Stimulated activated CD8-positive, alpha-beta memory T cell treated with anti-CD3 and anti-CD28 coated beads, Interleukin-15, amount 100 ng/mL, for 48 hours (primary cell): ENCODE measurements around the gene CLIP2.
"Not testable (repeated sequence)": the region's sequence is repeated elsewhere in the genome, so short reads cannot be mapped to it uniquely, and the experiment has no call there.

Source experiments
- DNase-seq, 2 donors: peaks; one replicate each; pipeline ENCODE4 v3.0.0-alpha.2; 2020; ENCODE audit warnings: low read depth in 2 of 2

Gene CLIP2

GRCh38 chr7:74403521-74404387 lies 114.5 kb downstream of the CLIP2 start:
- DNase-seq: no peak

- no peak for DNase-seq
These were observed 115.1 kb downstream of the CLIP2 start for GRCh38 chr7:74404388-74404700.

GRCh38 chr7:74404741-74405140 lies 115.5 kb downstream of the CLIP2 start:
- no peak for DNase-seq

- no peak for DNase-seq
These were observed 116.1 kb downstream of the CLIP2 start for GRCh38 chr7:74405191-74405898.

GRCh38 chr7:74405899-74406512 lies 116.8 kb downstream of the CLIP2 start:
- DNase-seq: no peak

DNA sequence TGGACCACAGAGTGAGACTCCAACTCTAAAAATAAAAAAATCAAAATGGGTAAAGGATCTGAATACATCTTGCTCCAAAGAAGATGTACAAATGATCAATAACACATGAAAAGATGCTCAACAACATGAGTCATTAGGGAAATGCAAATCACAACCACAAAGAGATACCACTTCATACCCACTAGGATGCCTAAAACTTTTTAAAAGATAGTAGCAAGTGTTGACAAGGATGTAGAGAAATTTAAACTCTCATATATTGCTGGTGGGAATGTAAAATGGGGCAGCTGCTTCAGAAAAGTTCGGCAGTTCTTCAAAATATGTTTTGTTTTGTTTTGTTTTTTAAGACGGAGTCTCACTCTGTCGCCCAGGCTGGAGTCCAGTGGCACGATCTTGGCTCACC lies 118.8 kb downstream of the CLIP2 start:
- DNase-seq: no peak

DNA sequence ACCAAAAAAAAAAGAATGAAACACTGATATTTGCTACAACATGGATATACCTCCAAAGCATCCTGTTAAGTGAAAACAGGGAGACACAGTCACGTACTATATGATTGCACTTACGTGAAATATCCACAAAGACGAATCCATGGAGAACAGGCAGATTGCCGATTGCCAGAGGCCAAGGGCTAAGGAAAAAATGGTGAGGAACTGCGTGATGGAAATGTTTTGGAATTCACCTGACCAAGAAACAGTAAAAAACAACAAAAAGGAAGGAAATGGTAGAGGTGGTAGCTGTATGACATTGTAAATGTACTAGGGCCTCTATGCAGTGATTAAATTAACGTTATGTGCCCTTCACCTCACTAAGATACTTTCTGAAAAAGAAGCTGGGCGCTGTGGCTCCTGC lies 120.4 kb downstream of the CLIP2 start:
- DNase-seq: no peak

DNA sequence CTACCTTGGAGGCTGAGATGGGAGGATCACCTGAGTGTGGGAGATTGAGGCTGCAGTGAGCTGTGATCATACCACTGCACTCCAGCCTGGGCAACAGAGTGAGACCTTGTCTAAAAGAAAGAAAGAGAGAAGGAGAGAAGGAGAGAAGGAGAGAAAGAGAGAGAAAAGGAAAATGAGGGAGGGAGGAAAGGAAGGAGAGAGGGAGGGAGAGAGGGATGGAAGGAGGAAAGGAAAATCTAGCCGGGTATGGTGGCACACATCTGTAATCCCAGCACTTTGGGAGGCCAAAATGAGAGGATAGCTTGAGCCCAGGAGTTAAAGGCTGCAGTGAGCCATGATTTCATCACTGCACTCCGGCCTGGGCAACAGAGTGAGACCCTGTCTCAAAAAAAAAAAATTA lies 121.6 kb downstream of the CLIP2 start:
- DNase-seq: no peak

GRCh38 chr7:74411571-74411970 lies 122.4 kb downstream of the CLIP2 start:
- not testable (repeated sequence) for DNase-seq

- DNase-seq: no peak
These were observed 122.8 kb downstream of the CLIP2 start for GRCh38 chr7:74412056-74412455.

- DNase-seq: no peak
These were observed 123.4 kb downstream of the CLIP2 start for GRCh38 chr7:74412603-74413002.

- DNase-seq: not testable (repeated sequence)
These were observed 125.6 kb downstream of the CLIP2 start for GRCh38 chr7:74414595-74415333.

DNA sequence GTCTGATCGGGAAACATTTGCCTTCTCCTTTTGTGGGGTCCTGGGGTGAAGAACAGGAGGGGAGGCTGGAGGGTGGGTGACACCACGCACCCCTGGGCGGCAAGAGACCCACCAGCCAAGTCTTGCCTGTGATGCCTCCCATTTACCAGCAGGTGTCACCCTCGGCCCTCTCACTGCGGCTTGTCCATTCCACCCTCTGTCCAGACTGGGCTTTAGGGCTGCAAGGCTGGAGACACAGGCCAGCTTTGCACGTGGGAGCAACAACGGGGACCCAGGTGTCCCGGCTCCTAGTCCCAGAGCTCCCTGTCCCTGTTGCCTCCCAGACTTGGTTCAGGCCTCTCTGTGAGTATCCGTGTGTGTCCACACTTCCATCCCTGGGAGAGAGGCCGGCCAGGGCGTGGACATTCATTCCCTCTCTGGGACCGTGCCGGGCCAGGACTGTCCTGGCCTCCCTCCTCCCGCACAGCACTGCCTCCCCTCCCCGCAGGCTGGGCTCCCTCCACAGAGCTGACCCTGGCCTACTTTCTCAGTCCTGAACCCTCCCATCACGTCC lies 128.3 kb downstream of the CLIP2 start:
- peak; percentile 5 to 20 for DNase-seq

DNA sequence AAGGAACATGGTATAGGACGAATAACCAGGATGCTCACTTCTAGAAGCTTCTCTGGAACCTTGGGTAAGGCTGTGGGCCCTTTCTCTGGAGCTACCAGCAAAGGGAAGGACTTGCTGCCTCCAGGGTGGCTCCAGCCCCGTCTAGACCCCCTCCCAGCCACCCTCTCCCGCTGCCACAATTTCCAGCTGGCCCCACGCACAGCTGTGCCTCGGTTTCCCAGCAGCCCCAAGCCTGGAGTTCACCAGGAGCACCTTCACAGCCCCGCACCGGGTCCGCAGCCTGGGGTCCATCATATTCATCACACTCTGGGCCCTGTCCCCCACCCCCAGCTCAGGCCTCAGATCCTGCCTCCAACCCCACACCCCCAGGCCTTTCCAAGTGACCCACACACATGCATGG lies 128.9 kb downstream of the CLIP2 start:
- DNase-seq: no peak

DNA sequence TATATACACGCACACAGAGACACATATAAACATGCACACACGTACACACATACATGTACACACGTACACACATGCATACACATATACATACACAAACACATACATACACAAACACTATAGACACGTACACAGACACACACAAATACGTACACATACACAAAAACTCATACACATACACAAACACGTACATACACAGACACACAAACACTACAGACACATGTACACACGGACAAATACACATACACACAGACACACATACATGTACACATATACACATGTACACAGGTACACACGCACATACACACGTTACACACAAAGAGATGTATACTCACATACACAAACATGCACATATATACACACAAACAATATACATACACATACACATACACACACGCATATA lies 129.3 kb downstream of the CLIP2 start:
- no peak for DNase-seq

DNA sequence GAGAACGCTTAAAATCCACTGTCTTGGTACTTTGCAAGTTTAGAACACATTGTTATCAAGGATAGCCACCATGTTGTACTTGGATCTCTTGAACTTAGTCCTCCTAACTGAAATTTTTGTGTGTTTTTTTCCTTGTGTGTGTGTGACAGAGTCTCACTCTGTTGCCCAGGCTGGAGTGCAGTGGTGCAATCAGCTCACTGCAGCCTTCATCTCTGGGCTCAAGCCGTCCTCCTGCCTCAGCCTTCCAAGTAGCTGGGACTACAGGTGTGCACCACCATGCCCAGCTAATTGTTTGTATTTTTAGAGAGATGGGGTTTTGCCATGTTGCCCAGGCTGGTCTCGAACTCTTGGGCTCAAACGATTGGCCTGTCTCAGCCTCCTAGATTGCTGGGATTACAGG lies 130.0 kb downstream of the CLIP2 start:
- DNase-seq: not testable (repeated sequence)

GRCh38 chr7:74420006-74420405 lies 130.8 kb downstream of the CLIP2 start:
- DNase-seq: no peak

DNA sequence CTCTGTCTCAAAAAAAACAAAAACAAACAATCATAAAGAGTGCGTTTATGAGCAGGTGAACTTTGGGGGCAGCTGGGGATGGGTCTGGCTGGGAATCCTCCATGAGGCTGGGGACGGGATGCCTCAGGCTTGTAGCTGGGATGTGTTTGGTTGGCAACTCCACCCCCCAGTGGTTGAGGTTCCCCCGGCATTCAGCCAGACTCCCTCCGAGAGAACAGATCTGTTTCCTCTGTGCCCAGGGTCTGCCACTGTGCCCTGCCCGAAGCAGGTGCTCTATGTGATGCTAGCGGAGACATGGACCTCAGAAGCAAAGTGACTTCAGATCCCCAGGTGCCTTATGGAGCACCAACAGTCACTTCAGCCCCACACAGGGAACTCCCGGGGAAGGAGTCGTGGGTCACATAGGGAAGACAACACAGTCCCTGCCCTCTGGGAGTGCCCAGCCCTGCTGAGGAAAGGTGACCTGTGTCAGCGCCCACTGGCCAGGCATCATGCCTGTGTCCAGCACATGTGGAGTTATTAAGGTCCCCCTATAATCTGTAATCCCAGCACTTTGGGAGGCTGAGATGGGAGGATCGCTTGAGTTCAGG lies 135.2 kb downstream of the CLIP2 start:
- DNase-seq: no peak

DNA sequence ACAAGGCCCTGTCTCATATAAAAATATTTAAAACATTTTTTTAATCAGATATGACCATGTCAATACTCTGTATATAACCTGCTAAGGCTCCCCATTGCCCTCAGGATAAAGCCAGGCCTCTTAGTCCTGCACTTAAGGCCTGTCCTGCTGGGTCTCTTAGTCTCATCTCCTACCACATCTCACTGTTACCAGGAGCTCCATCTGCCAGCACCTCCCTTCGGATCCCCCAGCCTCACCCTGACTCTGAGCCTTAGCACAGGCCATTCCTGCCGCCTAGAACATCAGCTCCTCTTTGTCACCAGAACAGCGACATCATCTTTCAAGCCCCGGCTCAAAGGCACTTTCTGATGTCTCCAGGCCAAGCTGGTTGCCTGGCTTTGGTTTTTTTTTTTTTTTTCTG lies 138.8 kb downstream of the CLIP2 start:
- DNase-seq: no peak

DNA sequence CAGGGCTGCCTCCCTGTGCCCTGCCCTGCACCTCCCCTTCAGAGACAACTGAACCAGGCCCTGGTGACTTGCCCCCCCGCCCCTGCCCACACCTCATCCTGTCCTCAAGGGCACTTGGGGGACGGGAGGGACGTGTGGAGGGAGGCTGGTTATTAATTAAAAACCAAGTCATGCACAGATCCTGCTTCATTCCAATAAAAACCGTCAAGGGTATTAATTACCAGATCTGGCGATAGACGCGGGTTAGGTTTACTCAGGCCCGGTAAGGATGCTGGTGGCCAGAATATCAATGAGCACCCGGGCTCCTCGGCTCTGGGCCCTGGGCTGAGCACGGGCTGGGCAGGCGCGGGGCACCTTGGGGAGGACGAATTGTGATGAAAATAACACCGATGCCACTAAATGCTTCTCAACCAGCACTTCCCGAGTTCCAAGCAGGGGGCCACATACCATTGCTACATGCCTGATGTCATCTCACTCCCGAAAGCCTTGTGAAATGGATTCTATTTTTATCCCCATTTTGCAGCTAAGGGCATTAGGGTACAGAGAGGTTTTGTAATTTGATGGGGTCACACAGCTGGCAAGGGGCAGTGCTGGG lies 140.0 kb downstream of the CLIP2 start:
- DNase-seq: no peak

- DNase-seq: not testable (repeated sequence)
These were observed 141.2 kb downstream of the CLIP2 start for GRCh38 chr7:74430409-74430808.
